A549 (cell line): ENCODE measurements around the gene ERGIC2.

ENCODE experiments used
- CHD4 ChIP-seq: fragments of 200-600 bp; sonication (generic); IDR thresholded peaks from 2 replicates; pipeline ENCODE4 v1.6.1; 2016; ENCODE audit warnings: antibody characterized with exemption, mild to moderate bottlenecking, borderline replicate concordance
- CTCF ChIP-seq: fragments of >200 bp; sonication (Bioruptor Twin); formaldehyde crosslinking; IDR thresholded peaks from 3 replicates; pipeline ENCODE4 v1.5.1; 2016
- ESRRA ChIP-seq: fragments of 150-350 bp; IDR thresholded peaks from 2 replicates; pipeline ENCODE4 v1.6.1; 2014; ENCODE audit warnings: mild to moderate bottlenecking, low read length, borderline replicate concordance
- HOXA7 ChIP-seq: fragments of 250-450 bp; sonication (Bioruptor Pico); IDR thresholded peaks from 2 replicates; pipeline ENCODE4 v1.5.0; 2020; ENCODE audit warnings: mild to moderate bottlenecking, moderate library complexity
- MAX ChIP-seq: IDR thresholded peaks from 2 replicates; pipeline ENCODE4 v1.6.1; 2012
- POLR2A ChIP-seq: IDR thresholded peaks from 2 replicates; pipeline ENCODE4 v1.6.1; 2012; ENCODE audit warnings: mild to moderate bottlenecking, low read length
- RAD21 ChIP-seq, 2 experiments: fragments of >200 bp in 1 of 2; sonication (Bioruptor Twin) in 1 of 2; formaldehyde crosslinking in 1 of 2; IDR thresholded peaks in 1 of 2; conservative IDR thresholded peaks in 1 of 2; 2 replicates in 1 of 2; 3 replicates in 1 of 2; pipeline ENCODE4 v1.6.1; 2012 to 2018; ENCODE audit warnings: inconsistent platforms in 1 of 2
- RFX5 ChIP-seq: fragments of 450-650 bp; IDR thresholded peaks from 2 replicates; pipeline ENCODE4 v1.7.1; 2014; ENCODE audit warnings: antibody characterized with exemption, mild to moderate bottlenecking, moderate library complexity
- TF ChIP-seq, protein P1 (sequence below): IDR thresholded peaks from 2 replicates; pipeline ENCODE4 v1.6.1; 2012; ENCODE audit warnings: low read depth, borderline replicate concordance

DNA sequence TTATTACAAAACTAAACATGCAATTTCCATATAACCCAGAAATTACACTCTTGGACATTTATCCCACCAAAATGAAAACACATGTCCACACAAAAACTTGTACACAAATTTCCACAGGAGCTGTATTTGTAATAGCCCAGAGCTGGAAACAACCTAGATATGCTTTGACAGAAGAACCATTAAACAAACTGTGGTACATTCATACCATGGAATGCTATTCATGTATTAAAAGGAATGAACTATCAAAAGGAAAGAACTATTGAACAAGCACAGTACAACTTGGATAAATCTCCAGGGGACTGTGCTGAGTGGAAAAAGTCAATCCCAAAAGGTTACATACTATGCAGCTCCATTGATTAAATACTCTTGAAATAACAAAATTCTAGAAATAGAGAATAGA lies 35.8 kb upstream of the ERGIC2 start:
- TF ChIP-seq RAD21 (conservative IDR thresholded peaks at IDR 0.05 in 1 of 2, IDR thresholded peaks at IDR 0.05 in 1 of 2) (no peak), CTCF (no peak), CHD4 (no peak), MAX (no peak), POLR2A (no peak), ESRRA (no peak), HOXA7 (CRISPR knock-in tag) (no peak), RFX5 (no peak)
- TF ChIP-seq, protein P1, sequence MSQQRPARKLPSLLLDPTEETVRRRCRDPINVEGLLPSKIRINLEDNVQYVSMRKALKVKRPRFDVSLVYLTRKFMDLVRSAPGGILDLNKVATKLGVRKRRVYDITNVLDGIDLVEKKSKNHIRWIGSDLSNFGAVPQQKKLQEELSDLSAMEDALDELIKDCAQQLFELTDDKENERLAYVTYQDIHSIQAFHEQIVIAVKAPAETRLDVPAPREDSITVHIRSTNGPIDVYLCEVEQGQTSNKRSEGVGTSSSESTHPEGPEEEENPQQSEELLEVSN: no peak
